COLO668 (cell line): ENCODE data around the gene FAM221A.
A peak's percentile ranks its signal among the peaks of the same experiment; 100 is the strongest.
"Not testable (repeated sequence)": the region's sequence is repeated elsewhere in the genome, so short reads cannot be mapped to it uniquely, and the experiment has no call there.

Experiments used
- DNase-seq: peaks from one replicate; lab custom pipeline; 2025; ENCODE audit not compliant: unreplicated experiment; lab: John Stamatoyannopoulos, UW

Gene FAM221A

GRCh38 chr7:23679898-23680413 lies at the start of gene FAM221A:
Gene FAM221A (plus strand): TSS chr7:23680199. CDS start chr7:23680219, 20 bp downstream.
- peak; percentile 98 for DNase-seq

- no peak for DNase-seq
These were observed 46.6 kb upstream of the FAM221A start for GRCh38 chr7:23633417-23633816.

GRCh38 chr7:23645822-23646221 lies 34.2 kb upstream of the FAM221A start:
- DNase-seq, result no peak

- DNase-seq, result no peak
These were observed 26.1 kb upstream of the FAM221A start for GRCh38 chr7:23653942-23654341.

GRCh38 chr7:23654508-23654907 lies 25.5 kb upstream of the FAM221A start:
- peak; percentile 38 for DNase-seq

GRCh38 chr7:23655433-23655832 lies 24.6 kb upstream of the FAM221A start:
- no peak for DNase-seq

GRCh38 chr7:23658831-23659427 lies 21.1 kb upstream of the FAM221A start:
- DNase-seq, result no peak

- no peak for DNase-seq
These were observed 18.6 kb upstream of the FAM221A start for GRCh38 chr7:23661385-23661784.

GRCh38 chr7:23662124-23662983 lies 17.6 kb upstream of the FAM221A start:
- no peak for DNase-seq

- no peak for DNase-seq
These were observed 17.1 kb upstream of the FAM221A start for GRCh38 chr7:23662984-23663313.

GRCh38 chr7:23664122-23664521 lies 15.9 kb upstream of the FAM221A start:
- no peak for DNase-seq

- DNase-seq, result no peak
These were observed 8.0 kb upstream of the FAM221A start for GRCh38 chr7:23672033-23672432.

GRCh38 chr7:23680414-23681405 lies 711 bp downstream of the FAM221A start:
- DNase-seq, result peak; percentile 96

- not testable (repeated sequence) for DNase-seq
These were observed 4.0 kb downstream of the FAM221A start for GRCh38 chr7:23684041-23684440.

- DNase-seq, result no peak
These were observed 5.7 kb downstream of the FAM221A start for GRCh38 chr7:23685731-23686130.

GRCh38 chr7:23687011-23687410 lies 7.0 kb downstream of the FAM221A start:
- DNase-seq, result no peak

- DNase-seq, result no peak
These were observed 9.2 kb downstream of the FAM221A start for GRCh38 chr7:23689165-23689564.

GRCh38 chr7:23691320-23691719 lies 11.3 kb downstream of the FAM221A start:
- DNase-seq, result peak; percentile 54

- DNase-seq, result no peak
These were observed 13.2 kb downstream of the FAM221A start for GRCh38 chr7:23693224-23693623.

GRCh38 chr7:23696916-23697441 lies 17.0 kb downstream of the FAM221A start:
- peak; percentile 80 for DNase-seq

- no peak for DNase-seq
These were observed 18.8 kb downstream of the FAM221A start for GRCh38 chr7:23698822-23699221.
